ENCODE measurements around the gene SMARCD3.

DNA sequence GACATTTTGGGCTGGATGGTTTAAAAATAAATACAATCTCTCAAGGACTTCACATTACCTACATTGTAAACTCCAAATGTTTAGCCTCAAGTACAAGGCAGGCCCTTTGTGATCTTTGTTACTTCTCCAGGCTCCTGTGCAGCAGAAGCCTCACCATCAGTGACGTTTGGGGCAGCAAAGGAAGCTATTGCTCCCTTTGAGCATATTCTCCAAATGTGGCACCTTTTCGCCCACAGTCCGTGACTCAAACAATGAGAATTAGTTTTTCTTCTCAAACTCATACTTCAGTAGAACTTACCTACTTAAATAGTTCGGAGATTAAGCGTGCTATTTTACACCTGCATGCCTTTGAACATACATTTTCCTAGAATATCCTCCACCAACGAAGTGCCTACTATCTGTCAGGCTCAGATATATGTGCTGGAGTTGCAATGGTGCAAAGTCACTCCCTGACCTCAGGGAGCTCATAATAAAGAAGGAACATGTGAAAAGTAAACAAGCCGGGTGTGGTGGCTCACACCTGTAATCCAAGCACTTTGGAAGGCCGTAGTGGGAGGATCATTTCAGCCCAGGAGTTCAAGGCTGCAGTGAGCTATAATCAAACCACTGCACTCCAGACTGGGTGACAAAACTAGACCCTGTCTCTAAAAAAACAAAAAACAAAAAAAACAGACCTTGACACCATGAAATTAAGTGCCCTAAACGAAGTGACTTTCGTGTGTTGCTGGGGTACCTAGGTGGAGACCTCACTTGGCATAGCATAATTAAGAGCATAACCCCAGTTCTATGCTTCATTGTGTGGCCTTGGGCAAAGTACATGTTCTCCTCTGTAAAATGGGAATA, 20.2 kb downstream of the SMARCD3 start:
- TF ChIP-seq, protein P1, sequence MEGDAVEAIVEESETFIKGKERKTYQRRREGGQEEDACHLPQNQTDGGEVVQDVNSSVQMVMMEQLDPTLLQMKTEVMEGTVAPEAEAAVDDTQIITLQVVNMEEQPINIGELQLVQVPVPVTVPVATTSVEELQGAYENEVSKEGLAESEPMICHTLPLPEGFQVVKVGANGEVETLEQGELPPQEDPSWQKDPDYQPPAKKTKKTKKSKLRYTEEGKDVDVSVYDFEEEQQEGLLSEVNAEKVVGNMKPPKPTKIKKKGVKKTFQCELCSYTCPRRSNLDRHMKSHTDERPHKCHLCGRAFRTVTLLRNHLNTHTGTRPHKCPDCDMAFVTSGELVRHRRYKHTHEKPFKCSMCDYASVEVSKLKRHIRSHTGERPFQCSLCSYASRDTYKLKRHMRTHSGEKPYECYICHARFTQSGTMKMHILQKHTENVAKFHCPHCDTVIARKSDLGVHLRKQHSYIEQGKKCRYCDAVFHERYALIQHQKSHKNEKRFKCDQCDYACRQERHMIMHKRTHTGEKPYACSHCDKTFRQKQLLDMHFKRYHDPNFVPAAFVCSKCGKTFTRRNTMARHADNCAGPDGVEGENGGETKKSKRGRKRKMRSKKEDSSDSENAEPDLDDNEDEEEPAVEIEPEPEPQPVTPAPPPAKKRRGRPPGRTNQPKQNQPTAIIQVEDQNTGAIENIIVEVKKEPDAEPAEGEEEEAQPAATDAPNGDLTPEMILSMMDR (CRISPR knock-in tag; IDR thresholded peaks at IDR 0.05) = no peak
- no peak for TF ChIP-seq SIN3A (IDR thresholded peaks at IDR 0.05; ENCODE audit: borderline replicate concordance, low read depth, low read length)
- no peak for TF ChIP-seq CREB1 (IDR thresholded peaks at IDR 0.05)
- TF ChIP-seq CREB1 (CRISPR knock-in tag; IDR thresholded peaks at IDR 0.05) = no peak
- TF ChIP-seq ISX (CRISPR knock-in tag; conservative IDR thresholded peaks at IDR 0.05) = no peak

Measured in HepG2 (cell line).